ENCODE measurements around the gene S100A10. TPM values are rescaled to one million over a fixed set of nuclear protein-coding genes. Genes with fewer than 3 reads are reported as not detected.

S100A10 gene
- total RNA-seq, 1 donor from 2014 or later, result 120 TPM

DNA sequence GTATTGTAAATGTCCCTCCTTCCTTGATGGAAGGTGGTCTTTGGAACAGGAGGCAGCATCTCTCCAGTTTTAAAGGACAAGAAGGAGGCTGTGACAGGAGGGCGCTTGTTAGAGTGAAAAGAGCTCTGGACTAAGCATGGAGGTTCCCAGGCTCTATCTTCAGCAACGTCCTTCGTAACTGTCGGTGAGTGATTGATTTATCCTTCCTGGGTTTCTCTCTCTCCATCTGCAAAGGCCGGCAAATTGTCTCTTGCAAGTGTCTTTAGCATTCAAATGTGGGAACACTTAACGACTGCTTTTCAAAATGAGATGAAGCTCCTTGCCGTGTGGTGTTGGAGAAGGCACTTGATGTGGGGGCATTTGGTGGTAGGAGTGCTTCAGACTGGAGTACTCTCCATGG is 27.9 kb upstream of the S100A10 start:
- TF ChIP-seq, protein P1, sequence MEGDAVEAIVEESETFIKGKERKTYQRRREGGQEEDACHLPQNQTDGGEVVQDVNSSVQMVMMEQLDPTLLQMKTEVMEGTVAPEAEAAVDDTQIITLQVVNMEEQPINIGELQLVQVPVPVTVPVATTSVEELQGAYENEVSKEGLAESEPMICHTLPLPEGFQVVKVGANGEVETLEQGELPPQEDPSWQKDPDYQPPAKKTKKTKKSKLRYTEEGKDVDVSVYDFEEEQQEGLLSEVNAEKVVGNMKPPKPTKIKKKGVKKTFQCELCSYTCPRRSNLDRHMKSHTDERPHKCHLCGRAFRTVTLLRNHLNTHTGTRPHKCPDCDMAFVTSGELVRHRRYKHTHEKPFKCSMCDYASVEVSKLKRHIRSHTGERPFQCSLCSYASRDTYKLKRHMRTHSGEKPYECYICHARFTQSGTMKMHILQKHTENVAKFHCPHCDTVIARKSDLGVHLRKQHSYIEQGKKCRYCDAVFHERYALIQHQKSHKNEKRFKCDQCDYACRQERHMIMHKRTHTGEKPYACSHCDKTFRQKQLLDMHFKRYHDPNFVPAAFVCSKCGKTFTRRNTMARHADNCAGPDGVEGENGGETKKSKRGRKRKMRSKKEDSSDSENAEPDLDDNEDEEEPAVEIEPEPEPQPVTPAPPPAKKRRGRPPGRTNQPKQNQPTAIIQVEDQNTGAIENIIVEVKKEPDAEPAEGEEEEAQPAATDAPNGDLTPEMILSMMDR (IDR thresholded peaks at IDR 0.05; ENCODE audit: insufficient read depth, low read length, severe bottlenecking), result no peak
- H3K4me3 ChIP-seq (ENCODE audit: low read depth, low read length), result no peak overlapping the region
- no peak for DNase-seq (ENCODE audit: low read depth)
- H3K36me3 ChIP-seq (ENCODE audit: control insufficient read depth, insufficient read depth, low read length), result no peaks in the 10 kb centered on the region
- FAIRE-seq, result no peak
- H3K27me3 ChIP-seq (ENCODE audit: control insufficient read depth, insufficient read depth, low read length), result no peaks in the 10 kb centered on the region

DNA sequence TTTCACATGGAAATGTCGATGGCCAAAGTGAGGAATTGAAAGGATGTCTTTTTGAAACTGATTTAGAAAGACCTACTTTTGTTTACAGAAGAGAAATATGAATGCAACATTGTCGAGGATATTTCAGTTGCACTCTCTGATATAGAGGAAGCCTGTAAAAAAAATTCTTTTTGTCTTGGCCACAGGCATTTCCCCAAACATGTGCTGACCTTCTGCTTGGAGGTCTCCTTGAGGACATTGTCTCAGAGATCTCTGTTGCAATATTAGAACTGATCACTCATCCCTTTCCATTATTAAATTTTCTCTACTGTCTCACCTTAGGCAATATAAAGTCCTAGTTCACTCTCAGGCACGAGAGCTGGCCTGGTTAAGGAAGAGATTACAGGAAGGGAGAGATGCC is 27.2 kb upstream of the S100A10 start:
- FAIRE-seq (no peak), DNase-seq (ENCODE audit: low read depth) (no peak)
- Histone ChIP-seq H3K27me3 (ENCODE audit: control insufficient read depth, insufficient read depth, low read length) (no peaks in the 10 kb centered on the region), H3K36me3 (ENCODE audit: control insufficient read depth, insufficient read depth, low read length) (no peaks in the 10 kb centered on the region), H3K4me3 (ENCODE audit: low read depth, low read length) (no peak overlapping the region)
- TF ChIP-seq, protein P1 (IDR thresholded peaks at IDR 0.05; ENCODE audit: insufficient read depth, low read length, severe bottlenecking), result no peak

DNA sequence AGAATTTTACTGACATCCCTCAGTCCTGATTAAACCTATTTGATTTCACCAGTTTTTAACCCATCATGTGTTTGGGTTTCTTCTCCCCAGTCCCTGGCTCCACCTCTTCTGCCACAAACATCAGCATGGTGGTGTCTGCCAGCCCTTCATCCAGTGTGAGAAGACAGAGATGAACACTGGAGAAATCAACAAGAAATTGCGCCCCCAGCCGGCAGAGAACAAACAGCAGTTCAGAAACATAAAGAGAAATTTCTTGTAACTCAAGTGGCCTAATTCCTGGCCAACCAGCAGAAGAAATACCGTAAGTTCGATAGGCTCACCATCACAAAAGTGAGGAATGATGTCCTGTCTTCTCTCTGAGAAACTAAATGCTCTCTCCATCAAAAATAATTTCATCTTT is 24.9 kb upstream of the S100A10 start:
- Histone ChIP-seq H3K27me3 (ENCODE audit: control insufficient read depth, insufficient read depth, low read length) (no peaks in the 10 kb centered on the region), H3K36me3 (ENCODE audit: control insufficient read depth, insufficient read depth, low read length) (no peaks in the 10 kb centered on the region), H3K4me3 (ENCODE audit: low read depth, low read length) (no peak overlapping the region)
- no peak for DNase-seq (ENCODE audit: low read depth)
- FAIRE-seq, result no peak
- TF ChIP-seq, protein P1 (IDR thresholded peaks at IDR 0.05; ENCODE audit: insufficient read depth, low read length, severe bottlenecking), result peak; percentile 45

DNA sequence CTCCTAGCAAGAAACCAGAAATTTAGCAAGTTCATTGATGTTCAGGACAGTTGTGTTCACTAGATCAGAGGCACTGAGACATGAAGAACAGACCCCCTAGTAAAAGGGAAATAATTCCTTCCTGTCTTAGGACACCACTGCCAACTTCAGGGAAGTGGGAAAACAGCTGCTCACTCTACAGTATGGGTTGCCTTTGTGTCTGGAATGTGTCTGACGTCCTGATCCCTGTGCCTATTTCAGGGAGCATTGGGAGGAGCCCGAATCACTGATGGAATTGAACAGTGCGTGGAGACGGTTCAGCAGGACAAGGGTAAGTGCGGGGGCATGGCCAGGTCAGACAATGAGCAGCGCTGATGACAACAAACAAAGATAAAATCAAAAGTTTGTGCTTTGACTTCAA is 22.1 kb upstream of the S100A10 start:
- Histone ChIP-seq H3K27me3 (ENCODE audit: control insufficient read depth, insufficient read depth, low read length) (no peaks in the 10 kb centered on the region), H3K36me3 (ENCODE audit: control insufficient read depth, insufficient read depth, low read length) (no peaks in the 10 kb centered on the region), H3K4me3 (ENCODE audit: low read depth, low read length) (no peak overlapping the region)
- DNase-seq (ENCODE audit: low read depth) (no peak), FAIRE-seq (no peak)
- TF ChIP-seq, protein P1 (IDR thresholded peaks at IDR 0.05; ENCODE audit: insufficient read depth, low read length, severe bottlenecking), result no peak

DNA sequence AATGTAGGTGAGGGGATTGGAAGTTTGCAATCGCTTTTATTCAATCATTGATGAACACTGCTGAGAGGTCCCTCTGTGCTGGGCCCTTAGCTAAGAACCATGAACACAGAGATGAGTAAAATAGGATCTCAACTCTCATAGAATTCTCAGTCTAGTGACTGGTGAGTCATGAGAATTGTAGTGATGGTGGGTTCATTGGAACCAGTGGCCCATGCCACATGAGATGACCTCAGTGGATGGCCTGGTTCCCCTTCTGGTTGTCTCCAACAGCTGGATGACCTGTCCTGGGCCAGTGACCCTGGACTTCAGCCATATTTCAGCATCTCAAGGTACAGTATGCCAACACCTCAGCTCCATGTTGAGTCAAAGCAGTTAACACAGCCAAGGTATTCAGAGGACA is 21.3 kb upstream of the S100A10 start:
- DNase-seq (ENCODE audit: low read depth) (no peak), FAIRE-seq (no peak)
- TF ChIP-seq, protein P1 (IDR thresholded peaks at IDR 0.05; ENCODE audit: insufficient read depth, low read length, severe bottlenecking), result no peak
- H3K36me3 ChIP-seq (ENCODE audit: control insufficient read depth, insufficient read depth, low read length), result no peaks in the 10 kb centered on the region
- no peaks in the 10 kb centered on the region for H3K27me3 ChIP-seq (ENCODE audit: control insufficient read depth, insufficient read depth, low read length)
- no peak overlapping the region for H3K4me3 ChIP-seq (ENCODE audit: low read depth, low read length)

DNA sequence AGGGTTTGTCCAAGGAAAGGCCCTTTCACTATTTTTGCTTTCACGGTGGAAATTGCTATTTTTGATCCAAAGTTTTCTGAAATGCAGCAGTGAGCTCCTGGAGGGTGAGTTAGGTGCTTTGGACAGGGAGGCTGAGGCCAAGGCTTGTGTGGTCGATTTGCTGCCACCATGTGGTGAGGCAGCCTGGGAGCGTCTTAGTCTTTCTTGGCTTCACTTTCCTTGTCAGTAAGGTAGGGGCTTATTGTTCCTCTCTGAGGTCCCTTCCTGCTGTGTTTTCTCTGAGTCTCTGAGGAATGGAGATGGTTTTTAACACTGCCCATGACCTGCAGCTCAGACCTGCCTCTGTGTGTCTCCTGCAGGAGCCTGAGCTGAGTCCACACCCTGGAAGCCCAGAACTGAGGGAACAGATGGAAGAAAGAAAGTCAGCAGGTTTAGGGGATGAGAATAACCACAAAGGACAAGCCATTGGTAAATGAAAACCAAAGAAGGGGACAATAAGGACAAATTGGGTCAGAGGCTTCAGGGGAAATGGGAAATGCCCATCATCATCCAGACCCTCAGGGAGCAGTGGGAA is 20.1 kb upstream of the S100A10 start:
- Histone ChIP-seq H3K36me3 (ENCODE audit: control insufficient read depth, insufficient read depth, low read length) (no peaks in the 10 kb centered on the region), H3K27me3 (ENCODE audit: control insufficient read depth, insufficient read depth, low read length) (no peaks in the 10 kb centered on the region), H3K4me3 (ENCODE audit: low read depth, low read length) (no peak overlapping the region)
- DNase-seq (ENCODE audit: low read depth), result peak; percentile 56
- TF ChIP-seq, protein P1 (IDR thresholded peaks at IDR 0.05; ENCODE audit: insufficient read depth, low read length, severe bottlenecking), result peak; percentile 90
- FAIRE-seq, result no peak
